Nephron progenitor cell (in vitro differentiated cells): Measurements from ENCODE around the gene NKIRAS1.

Experiments used
- DNase-seq: peaks from one replicate; pipeline ENCODE4 v3.0.0; 2021
- H3K27ac Mint-ChIP-seq: 2 replicates; pipeline ENCODE4 v1.8.0; 2021; ENCODE audit warnings: mild to moderate bottlenecking, moderate library complexity, mixed read lengths
- H3K27me3 Mint-ChIP-seq: 2 replicates; pipeline ENCODE4 v1.8.0; 2021; ENCODE audit warnings: mild to moderate bottlenecking, low read depth, mixed read lengths; ENCODE audit not compliant: poor library complexity
- H3K36me3 Mint-ChIP-seq: 2 replicates; pipeline ENCODE4 v1.8.0; 2021; ENCODE audit warnings: low read depth, mixed read lengths
- H3K4me1 Mint-ChIP-seq: 2 replicates; pipeline ENCODE4 v1.8.0; 2021; ENCODE audit warnings: mixed read lengths
- H3K4me3 Mint-ChIP-seq: 2 replicates; pipeline ENCODE4 v1.8.0; 2021; ENCODE audit warnings: mild to moderate bottlenecking, moderate library complexity, mixed read lengths
- H3K9me3 Mint-ChIP-seq: 2 replicates; pipeline ENCODE4 v1.8.0; 2021; ENCODE audit warnings: mild to moderate bottlenecking, moderate library complexity, mixed read lengths
- TF ChIP-seq, protein P1 (sequence below): fragments of 200-600 bp; sonication (generic); IDR thresholded peaks from 2 replicates; pipeline ENCODE4 v1.5.0; 2021; ENCODE audit warnings: antibody characterized with exemption

NKIRAS1 gene

GRCh38 chr3:23880703-23881339, 36.0 kb downstream of the NKIRAS1 start:
- peaks cover 72% of the 10 kb centered on the region for H3K36me3 Mint-ChIP-seq
- H3K27me3 Mint-ChIP-seq = no peaks in the 10 kb centered on the region
- H3K27ac Mint-ChIP-seq = peak overlapping the region; percentile 98
- peaks cover 53% of the 10 kb centered on the region for H3K9me3 Mint-ChIP-seq
- TF ChIP-seq, protein P1, sequence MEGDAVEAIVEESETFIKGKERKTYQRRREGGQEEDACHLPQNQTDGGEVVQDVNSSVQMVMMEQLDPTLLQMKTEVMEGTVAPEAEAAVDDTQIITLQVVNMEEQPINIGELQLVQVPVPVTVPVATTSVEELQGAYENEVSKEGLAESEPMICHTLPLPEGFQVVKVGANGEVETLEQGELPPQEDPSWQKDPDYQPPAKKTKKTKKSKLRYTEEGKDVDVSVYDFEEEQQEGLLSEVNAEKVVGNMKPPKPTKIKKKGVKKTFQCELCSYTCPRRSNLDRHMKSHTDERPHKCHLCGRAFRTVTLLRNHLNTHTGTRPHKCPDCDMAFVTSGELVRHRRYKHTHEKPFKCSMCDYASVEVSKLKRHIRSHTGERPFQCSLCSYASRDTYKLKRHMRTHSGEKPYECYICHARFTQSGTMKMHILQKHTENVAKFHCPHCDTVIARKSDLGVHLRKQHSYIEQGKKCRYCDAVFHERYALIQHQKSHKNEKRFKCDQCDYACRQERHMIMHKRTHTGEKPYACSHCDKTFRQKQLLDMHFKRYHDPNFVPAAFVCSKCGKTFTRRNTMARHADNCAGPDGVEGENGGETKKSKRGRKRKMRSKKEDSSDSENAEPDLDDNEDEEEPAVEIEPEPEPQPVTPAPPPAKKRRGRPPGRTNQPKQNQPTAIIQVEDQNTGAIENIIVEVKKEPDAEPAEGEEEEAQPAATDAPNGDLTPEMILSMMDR = no peak
- H3K4me3 Mint-ChIP-seq = no peak overlapping the region
- DNase-seq = no peak
- H3K4me1 Mint-ChIP-seq = peaks cover 41% of the 10 kb centered on the region

DNA sequence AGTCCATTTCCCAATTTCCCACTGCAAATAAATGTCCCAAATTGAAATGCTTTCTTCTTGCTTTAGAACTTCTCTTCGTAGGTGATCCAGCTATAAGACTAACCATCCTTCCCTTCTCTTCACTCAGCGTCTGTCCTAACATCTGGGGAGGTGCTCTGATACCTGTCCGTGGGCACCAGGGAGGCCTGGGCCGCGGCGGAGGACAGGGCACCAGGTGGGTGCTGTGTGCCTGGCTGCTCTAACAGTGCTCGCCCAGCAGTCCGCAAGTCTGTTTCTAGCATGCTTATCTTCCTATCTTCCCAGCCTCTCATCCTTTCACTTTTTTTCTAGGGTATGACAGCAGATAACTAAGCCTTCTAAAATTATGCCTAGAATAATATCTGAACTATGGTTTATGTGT, 37.3 kb downstream of the NKIRAS1 start:
- H3K9me3 Mint-ChIP-seq = peaks cover 53% of the 10 kb centered on the region
- H3K27me3 Mint-ChIP-seq = no peaks in the 10 kb centered on the region
- no peak overlapping the region for H3K4me3 Mint-ChIP-seq
- TF ChIP-seq, protein P1 = no peak
- H3K36me3 Mint-ChIP-seq = peaks cover 83% of the 10 kb centered on the region
- H3K27ac Mint-ChIP-seq = peak overlapping the region; percentile 67
- H3K4me1 Mint-ChIP-seq = peaks cover 50% of the 10 kb centered on the region
- no peak for DNase-seq

DNA sequence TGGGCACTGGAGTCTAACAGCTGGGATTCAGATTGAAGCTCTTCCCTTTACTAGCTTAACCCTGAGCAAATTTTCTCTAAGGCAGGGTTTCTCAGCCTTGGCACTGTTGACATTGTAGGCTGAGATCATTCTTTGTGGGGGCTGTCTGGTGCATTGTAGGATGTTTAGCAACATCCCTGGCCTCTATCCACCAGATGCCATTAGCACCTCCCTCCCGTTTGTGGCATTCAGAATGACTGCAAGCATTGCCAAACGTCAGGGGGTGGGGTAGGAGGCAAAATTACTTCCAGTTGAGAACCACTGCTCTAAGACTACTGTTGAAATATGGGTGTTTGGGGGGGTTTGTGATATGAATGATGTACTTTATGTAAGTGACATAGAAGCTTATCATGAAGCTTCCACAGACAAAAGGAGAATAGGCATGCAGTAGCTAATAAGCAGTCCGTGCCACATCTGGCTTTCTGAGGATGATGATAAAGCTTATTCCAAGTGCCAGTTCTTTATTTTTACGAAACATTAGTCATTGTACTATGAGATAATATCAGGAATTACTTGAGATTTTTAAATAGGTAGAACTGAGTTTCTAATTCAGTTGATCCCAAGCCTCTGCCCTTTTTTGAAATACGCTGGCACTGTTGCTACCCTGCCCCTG, 39.3 kb downstream of the NKIRAS1 start:
- Mint-ChIP-seq H3K4me3 (no peak overlapping the region), H3K27me3 (no peaks in the 10 kb centered on the region), H3K4me1 (peaks cover 58% of the 10 kb centered on the region), H3K36me3 (peaks cover 84% of the 10 kb centered on the region), H3K9me3 (peaks cover 54% of the 10 kb centered on the region), H3K27ac (peak overlapping the region; percentile 75)
- no peak for DNase-seq
- TF ChIP-seq, protein P1 = no peak

GRCh38 chr3:23876923-23877322, 39.9 kb downstream of the NKIRAS1 start:
- Mint-ChIP-seq H3K4me3 (no peak overlapping the region), H3K27me3 (no peaks in the 10 kb centered on the region), H3K27ac (peak overlapping the region; percentile 51), H3K9me3 (peaks cover 55% of the 10 kb centered on the region), H3K36me3 (peaks cover 85% of the 10 kb centered on the region), H3K4me1 (peaks cover 56% of the 10 kb centered on the region)
- DNase-seq = no peak
- TF ChIP-seq, protein P1 = no peak

GRCh38 chr3:23875113-23875725, 41.6 kb downstream of the NKIRAS1 start:
- TF ChIP-seq, protein P1 = no peak
- H3K9me3 Mint-ChIP-seq = peaks cover 47% of the 10 kb centered on the region

More at GRCh38 chr3:23875113-23875725, 41.6 kb downstream of the NKIRAS1 start:
- Mint-ChIP-seq H3K4me3 (no peak overlapping the region), H3K36me3 (peaks cover 68% of the 10 kb centered on the region), H3K4me1 (peaks cover 40% of the 10 kb centered on the region), H3K27me3 (no peaks in the 10 kb centered on the region), H3K27ac (peak overlapping the region; percentile 87)
- DNase-seq = no peak
